HG03342 (cell line): ENCODE measurements around the gene TMEM151B.

Experiments
- ATAC-seq: cut with Tn5 transposase; IDR thresholded peaks from one replicate; pipeline ENCODE4 v1.9.1; 2021; ENCODE audit warnings: mild to moderate bottlenecking, moderate library complexity; ENCODE audit not compliant: unreplicated experiment

Gene TMEM151B

GRCh38 chr6:44356487-44356886 is 86.2 kb downstream of the TMEM151B start:
- ATAC-seq: no peak
